HG02852 (cell line): ENCODE data around the gene WASF2.
A peak's percentile ranks its signal among the peaks of the same experiment; 100 is the strongest.
"Not testable (repeated sequence)": the region's sequence is repeated elsewhere in the genome, so short reads cannot be mapped to it uniquely, and the experiment has no call there.

Experiments
- ATAC-seq: cut with Tn5 transposase; IDR thresholded peaks from one replicate; pipeline ENCODE4 v1.9.1; 2021; ENCODE audit warnings: mild to moderate bottlenecking, moderate library complexity; ENCODE audit not compliant: unreplicated experiment

Gene WASF2

DNA sequence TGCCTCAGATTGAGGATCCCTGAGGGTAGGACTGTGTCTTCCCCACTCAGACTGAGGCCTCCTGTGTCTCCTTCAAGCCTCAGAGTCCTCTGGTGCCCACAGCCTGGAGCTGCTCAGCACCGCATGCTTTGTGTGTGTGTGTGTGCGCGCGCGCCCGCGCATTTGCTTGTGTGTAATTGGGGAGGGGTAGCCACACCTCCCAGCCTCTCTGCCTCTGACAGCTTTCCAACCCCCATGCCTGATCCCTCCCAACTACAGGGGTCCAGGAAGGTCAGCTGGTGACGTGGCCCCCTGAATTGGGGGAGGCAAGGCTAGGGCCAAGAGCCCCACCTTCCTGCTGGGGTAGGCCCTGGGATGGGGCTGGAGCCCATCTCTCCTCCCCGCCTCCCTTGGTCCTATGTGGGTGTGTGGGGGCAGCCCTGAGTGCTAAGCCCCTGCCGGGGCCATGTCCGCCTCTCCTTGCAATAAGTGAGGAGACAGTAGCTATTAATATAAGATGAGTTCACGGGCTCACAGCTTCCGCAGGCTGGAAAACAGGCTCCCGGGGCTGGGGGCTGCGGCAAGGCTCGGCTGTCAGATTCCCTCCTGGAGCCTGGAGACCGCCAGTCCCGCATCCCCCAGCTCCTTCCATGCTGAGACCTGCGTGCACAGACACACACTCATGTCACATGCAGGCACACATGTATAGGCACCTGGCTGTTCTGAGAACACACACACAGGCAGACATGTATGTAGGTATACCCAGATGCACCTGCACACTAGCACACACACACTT, 90.5 kb downstream of the WASF2 start:
- ATAC-seq = no peak

DNA sequence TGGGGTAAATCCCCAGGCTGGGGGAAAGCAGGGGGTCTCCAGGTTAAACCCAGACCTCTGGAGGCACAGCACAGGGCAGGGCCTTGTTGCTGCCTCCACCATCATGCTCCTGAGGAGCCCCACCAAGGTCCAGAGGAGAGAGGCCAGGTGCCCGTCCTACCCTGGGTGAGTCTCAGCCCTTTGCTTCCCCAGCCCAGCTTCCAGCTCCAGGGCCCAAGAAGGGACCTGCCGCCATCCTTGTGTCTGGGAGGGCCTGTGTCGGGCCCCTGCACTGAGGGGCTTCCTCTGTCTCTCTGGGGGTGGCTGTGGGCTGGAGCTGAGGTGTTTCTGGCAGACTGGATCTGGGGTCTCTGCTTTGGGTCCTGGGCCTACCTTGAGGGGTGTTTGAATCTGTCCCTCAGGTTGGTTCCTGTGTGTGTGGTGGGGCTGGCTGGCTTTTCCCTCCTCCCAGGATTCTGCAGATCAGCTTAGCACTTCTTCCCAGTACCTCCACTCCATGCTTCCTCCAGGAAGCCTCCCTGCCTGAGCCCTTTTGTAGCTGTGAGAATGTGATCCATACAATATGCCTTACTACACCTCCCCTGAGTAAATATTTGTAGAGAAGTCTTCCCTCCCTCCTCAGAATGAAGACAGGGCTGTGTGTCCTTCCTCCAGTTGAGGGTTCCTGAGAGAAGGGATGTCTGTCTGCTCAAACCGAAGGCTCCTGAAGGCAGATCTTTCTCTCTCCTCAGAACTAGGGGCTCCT, 91.4 kb downstream of the WASF2 start:
- no peak for ATAC-seq

GRCh38 chr1:27397749-27398148, 92.2 kb downstream of the WASF2 start:
- ATAC-seq = no peak

GRCh38 chr1:27397110-27397509, 92.9 kb downstream of the WASF2 start:
- ATAC-seq = no peak

DNA sequence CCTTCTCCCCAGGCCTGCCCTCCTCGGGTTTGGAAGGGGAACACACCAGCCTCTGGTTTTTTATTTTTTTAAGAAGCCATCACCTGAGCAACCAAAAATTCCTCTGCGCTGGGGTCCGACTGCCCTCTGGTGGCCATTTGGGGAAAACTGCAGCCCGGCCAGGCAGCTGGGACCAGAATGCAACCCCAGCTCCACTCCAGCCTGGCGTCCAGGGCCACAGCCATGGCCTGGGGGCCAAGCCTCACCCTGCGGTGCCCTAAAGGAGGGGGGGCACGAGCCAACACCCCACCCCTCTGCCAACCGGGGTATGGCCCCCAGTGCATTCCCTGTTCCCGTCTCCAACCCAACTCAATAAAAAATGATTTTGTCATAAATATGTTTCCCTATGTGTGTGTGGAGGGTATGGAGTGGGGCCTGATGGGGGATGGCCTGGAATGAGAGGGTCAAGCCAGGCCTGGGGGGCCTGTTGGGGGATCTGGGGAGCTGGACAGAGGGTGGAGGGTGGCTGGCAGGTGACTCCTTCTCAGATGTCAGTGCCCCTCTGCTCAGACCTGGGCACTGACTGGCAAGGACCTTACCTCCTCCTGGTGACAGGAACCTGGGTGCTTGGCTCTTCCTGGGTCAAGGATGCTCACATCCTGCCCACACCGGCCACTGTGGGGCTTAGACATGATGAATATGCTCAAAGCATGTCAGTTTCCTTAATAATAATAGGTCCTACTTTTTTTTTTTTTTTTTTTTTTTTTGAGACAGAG, 94.3 kb downstream of the WASF2 start:
- ATAC-seq = no peak

DNA sequence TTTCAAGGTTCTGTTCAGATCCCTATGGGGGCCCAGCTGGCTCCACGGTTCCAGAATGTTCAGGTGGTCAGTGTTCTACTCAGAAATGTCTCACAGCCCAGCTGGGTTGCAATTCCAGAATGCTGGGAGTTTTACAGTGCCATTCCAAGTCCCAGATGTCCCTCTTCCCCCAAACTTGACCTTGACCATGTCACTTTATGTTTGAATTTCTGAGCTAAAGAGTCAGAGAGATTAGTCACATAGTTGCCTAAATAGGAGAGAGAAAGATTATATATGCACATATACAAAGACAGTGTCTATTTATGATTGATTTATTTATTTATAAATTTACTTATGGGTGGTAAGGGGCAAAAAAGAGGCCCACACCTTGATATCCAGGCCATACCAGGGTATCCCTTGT, 95.0 kb downstream of the WASF2 start:
- no peak for ATAC-seq

DNA sequence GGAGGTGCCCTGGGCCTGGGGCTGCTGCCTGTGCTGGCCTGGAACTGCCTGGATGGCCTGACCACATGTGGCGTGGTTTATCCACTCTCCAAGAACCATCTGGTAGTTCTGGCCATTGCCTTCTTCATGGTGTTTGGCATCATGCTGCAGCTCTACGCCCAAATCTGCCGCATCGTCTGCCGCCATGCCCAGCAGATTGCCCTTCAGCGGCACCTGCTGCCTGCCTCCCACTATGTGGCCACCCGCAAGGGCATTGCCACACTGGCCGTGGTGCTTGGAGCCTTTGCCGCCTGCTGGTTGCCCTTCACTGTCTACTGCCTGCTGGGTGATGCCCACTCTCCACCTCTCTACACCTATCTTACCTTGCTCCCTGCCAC, 95.7 kb downstream of the WASF2 start:
- no peak for ATAC-seq

DNA sequence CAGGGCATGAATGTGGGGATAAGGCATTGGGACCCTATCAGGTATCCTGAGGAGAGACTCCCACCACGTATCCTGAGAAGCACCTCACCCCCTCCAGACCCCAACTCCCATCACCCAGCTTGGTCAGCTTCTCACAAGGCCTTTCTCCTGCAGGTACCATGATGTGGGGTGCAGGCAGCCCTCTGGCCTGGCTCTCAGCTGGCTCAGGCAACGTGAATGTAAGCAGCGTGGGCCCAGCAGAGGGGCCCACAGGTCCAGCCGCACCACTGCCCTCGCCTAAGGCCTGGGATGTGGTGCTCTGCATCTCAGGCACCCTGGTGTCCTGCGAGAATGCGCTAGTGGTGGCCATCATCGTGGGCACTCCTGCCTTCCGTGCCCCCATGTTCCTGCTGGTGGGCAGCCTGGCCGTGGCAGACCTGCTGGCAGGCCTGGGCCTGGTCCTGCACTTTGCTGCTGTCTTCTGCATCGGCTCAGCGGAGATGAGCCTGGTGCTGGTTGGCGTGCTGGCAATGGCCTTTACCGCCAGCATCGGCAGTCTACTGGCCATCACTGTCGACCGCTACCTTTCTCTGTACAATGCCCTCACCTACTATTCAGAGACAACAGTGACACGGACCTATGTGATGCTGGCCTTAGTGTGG, 96.2 kb downstream of the WASF2 start:
- ATAC-seq = no peak

DNA sequence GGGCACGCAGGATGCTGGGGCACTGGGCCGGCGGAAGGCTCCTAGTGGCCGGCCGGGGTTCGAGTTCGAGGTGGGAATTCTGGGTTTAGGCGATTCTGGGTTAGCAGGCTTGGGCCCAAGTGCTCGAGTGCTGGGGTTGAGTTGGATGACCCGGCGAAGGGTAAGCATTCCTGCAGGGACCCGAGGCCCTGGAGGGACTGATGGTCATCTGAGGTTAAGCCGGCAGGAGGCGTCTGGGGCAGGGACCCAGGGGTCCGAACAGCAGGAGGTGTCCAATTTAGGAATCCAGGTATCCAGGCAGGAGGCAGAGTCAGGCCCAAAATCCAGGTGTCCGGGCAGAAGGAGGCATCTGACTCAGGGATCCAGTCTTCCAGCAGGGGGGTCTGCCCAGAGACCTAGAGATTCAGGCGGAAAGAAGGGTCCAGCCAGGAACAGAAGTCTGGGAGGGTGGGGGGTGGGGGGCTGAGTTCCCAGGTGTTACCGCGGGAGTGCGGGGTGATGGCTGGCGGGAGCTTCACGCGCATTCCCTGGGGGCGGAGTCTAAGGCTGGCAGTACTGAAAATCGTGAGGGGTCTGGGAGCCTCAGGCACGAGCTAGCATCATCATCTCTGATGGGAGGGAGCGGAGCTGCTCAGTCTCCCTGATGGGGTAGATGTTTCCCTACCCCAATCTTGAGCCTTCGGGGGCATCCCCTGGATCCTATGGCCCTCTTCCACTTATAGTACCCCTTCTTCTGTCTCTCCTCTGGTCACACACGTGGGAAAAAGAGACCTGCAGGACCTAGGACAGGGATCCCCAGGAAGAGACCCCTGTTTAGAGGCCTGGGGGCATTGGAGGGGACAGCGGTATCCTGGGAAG, 97.0 kb downstream of the WASF2 start:
- ATAC-seq = no peak

DNA sequence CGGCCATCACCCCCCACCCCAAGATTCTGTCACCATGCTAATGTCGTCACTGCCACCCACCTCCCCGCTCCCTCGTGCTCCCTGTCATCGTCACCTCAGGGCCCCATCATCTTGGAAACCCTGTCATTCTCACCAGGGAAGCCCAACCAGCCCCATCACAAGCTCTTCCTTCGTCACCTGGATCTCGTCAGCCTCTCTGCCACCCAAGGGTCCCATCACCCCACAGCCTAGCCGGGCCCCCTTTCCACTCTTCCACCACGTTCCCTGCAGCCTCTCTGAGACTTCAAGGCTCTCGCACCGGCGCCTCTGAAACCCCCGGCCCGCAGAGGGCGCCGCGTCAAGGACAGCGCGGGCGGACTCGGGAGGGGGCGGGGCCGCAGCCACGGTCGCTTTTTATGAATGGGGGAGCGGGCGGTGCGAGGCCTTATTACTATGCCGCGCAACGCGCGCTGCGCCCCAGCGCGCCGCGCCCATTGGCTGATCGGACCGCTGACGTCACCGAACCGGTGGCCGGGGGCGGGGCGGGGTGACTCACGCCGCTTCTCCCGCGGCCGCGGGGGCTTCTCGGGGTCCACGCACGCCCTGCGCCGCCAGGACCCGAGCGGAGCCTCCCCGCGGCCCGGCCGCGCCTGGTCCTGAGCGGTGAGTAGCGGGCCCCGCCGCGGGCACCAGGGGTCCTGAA, 97.7 kb downstream of the WASF2 start, which contains the start of gene GPR3:
TSS of gene GPR3 (plus strand) at position 527 of the 682 bp plus-strand sequence. CDS start 1,177 bp downstream, outside the sequence.
- peak; percentile 78 for ATAC-seq

- no peak for ATAC-seq
These were observed 98.4 kb downstream of the WASF2 start for GRCh38 chr1:27391511-27392095.

DNA sequence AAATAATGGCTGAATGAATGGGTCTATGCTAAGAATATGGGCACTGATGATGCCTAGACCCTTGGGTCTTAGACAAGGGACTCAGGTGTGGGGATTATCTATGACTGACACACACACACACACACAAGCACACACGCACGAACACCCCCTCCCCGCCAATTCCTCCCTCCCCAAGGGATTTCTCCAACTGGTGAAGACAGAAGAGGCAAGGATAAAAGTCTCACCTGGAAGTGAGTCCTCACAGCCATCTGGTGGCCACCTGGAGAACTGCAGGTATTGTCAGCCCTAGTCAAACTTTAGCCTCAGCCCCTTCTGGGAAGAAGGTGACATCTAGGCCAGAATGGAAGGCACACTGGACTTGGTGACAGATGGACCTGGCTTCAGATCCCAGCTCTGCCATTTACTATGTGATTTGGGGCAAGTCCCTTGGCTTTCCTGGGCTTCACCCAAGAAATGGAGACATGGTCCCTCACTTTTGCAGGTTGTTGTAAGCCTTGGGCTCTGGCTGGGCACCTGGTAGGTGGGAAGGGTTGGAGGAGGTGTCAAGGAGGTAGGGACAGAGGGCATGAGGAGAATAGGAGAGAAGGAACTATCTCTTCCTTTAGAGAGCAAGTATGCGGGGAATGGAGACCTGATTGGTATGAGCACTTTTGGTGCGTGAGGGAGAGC, 101.5 kb downstream of the WASF2 start:
- ATAC-seq = no peak

GRCh38 chr1:27384797-27385196, 105.2 kb downstream of the WASF2 start:
- not testable (repeated sequence) for ATAC-seq

GRCh38 chr1:27383661-27384060, 106.3 kb downstream of the WASF2 start:
- no peak for ATAC-seq

DNA sequence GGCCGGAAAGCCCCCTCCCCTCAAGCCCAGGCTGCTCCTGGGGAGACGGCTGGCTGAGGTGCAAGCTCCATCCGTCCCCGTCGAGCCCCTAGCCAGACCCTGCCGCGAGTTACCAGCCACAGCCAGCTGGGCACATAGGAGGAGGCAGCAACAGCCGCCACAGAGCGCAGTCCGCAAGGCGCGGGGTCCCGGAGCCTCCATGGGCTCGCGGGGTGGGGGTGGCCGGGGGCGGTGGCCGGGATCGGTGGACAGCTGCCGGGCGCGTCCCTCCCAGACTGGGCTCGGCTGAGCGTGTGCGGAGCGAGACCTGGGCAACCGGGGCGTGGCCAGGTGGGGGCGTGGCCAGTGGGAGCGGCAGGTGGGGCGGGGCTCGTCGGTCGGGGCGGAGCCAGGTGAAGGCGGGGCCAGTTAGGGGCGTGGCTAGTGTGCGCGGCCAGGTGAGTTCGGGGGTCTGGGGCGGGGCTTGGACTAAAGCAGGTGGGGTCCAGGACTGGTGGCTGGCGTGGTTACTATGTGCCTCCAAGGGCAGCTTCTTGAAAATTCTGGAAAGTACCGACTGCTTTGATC, 106.8 kb downstream of the WASF2 start, which contains the start of gene CD164L2:
TSS of gene CD164L2 (minus strand) at position 295 of the 567 bp plus-strand sequence. CDS start at position 201, 94 bp downstream.
- no peak for ATAC-seq

DNA sequence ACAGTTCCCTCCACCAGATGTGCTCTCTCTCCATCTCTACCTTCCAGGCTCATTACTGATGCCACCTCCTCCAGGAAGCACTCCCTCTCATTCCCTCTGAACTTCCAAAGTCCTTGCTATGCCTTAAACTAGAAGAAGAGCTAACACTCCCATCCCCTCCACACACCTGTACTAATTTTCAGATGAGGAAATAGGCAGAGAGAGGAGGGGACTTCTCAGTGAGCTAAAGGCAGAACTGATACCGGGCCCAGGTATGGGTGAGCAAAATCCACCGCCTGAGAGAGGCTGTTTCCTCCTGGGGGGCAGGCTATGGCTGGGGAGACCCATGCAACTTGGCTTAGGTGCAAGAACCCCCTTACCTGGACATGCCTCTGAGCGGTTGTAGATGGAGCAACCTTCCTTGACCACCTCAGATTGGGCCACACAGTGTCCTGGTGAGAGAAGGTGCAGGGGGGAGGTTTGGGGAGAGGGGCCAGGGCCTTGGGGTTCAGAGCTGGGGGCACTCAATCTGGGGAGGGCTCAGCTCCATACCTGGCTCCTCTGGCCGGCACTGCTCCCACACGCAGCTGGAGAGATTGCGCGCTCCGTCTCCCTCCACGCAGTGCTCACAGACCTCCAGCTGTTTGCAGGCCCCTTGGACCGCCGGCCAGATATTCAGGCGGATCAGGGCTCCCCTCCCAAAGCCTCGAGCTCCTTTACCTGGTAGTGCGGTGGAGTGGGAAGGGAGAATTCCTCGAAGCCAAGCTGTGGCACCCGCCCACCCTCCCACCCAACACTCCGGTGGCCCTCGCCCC, 107.8 kb downstream of the WASF2 start:
- ATAC-seq = no peak
